ENCODE measurements around the gene RNF212. TPM values are rescaled to one million over a fixed set of nuclear protein-coding genes. Genes with fewer than 3 reads are reported as not detected.

Gene RNF212
- total and polyA plus RNA-seq, 2 donors (not counting 3 experiments of a cell fraction or from before 2014, with no cell fraction given): 2.3 to 2.8 TPM

DNA sequence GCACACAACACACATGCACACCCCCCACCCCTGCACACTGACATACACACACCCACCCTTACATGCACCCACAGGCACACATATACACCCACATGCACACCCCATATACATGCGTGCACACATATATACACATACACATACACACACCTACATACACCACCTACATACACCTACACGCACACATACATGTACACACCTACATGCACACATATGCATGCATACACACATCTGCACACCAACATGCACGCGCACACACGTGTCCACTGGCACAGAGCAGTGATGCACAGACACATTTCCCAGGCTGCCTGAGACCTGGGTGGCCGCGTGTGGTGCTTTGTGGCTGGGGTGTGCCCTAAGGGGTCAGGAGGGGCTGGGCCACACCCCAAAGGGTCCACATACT lies 70.2 kb downstream of the RNF212 start:
- no peak overlapping the region for H2AFZ ChIP-seq (ENCODE audit: low read depth, low read length)
- no peak overlapping the region for H3K4me2 ChIP-seq (ENCODE audit: insufficient read depth, low read length)
- H3K9ac ChIP-seq (replicated peaks; ENCODE audit: extremely low read depth, insufficient read depth, low read length): no peak overlapping the region

DNA sequence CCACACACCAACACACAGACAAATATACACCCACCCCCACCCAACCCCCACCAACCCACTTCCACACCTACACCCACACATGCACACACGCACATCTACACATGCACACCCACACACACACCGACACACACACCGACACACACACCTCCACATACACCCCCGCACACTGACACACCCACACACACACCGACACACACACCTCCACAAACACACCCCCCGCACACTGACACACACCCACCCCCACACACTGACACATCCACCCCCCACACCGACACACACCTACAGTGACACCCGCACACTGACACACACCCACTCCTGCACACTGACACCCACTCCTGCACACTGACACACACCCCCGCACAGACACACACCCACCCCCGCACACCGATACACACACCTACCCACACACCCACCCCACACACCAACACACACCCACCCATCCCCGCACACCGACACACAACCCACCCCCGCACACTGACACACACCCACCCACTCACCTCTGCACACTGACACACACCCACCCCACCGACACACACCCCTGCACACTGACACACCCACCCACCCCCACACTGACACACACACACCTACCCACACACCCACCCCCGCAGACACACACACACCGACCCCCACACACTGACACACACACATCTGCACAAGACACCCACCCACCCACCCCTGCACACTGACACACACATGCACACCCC lies 70.9 kb downstream of the RNF212 start:
- Histone ChIP-seq H3K27ac (ENCODE audit: insufficient read depth, low read depth, low read length) (no peak overlapping the region), H3K9me1 (replicated peaks; ENCODE audit: control insufficient read depth, extremely low read depth, insufficient read depth, low read length) (no peaks in the 10 kb centered on the region), H3K9me3 (replicated peaks; ENCODE audit: control insufficient read depth, insufficient read depth, low read length) (no peaks in the 10 kb centered on the region), H2AFZ (ENCODE audit: low read depth, low read length) (no peak overlapping the region), H3K4me3 (replicated peaks in 1 of 3; ENCODE audit: insufficient read depth in 1 of 3, low read depth in 1 of 3, low read length in 3 of 3) (no peak overlapping the region), H3K4me1 (ENCODE audit: control insufficient read depth, extremely low read depth, insufficient read depth, low read length) (peaks cover 26% of the 10 kb centered on the region), H4K20me1 (replicated peaks; ENCODE audit: control insufficient read depth, extremely low read depth, insufficient read depth, low read length) (no peaks in the 10 kb centered on the region), H3K27me3 (ENCODE audit: control insufficient read depth in 2 of 2, insufficient read depth in 2 of 2, low read length in 2 of 2) (no peaks in the 10 kb centered on the region), H3K79me2 (ENCODE audit: control insufficient read depth, insufficient read depth, low read length) (no peaks in the 10 kb centered on the region), H3K4me2 (ENCODE audit: insufficient read depth, low read length) (no peak overlapping the region), H3K9ac (replicated peaks; ENCODE audit: extremely low read depth, insufficient read depth, low read length) (no peak overlapping the region), H3K36me3 (ENCODE audit: control insufficient read depth in 2 of 2, extremely low read depth in 1 of 2, insufficient read depth in 2 of 2, low read length in 2 of 2) (no peaks in the 10 kb centered on the region)
- no TSS peak for BruUV-seq (replicated peaks)
- ChIA-PET POLR2A (no interaction called here), CTCF (no interaction called here)
- FAIRE-seq (no peak), DNase-seq (ENCODE audit: low read depth, low spot score) (no peak)
- dilution Hi-C loops (cut with MboI; ENCODE audit: extremely low pct_ligation_motif_present, low sequenced_read_pairs): no loop called here
- TF ChIP-seq POLR2AphosphoS5 (IDR thresholded peaks at IDR 0.05; ENCODE audit: insufficient read depth, low read depth, low read length) (no peak), GATA2 (IDR thresholded peaks at IDR 0.05; ENCODE audit: insufficient read depth, insufficient read length, low read depth, low read length) (no peak), EZH2 (IDR thresholded peaks at IDR 0.05; ENCODE audit: borderline replicate concordance, low read depth, low read length, severe bottlenecking) (no peak), JUN (IDR thresholded peaks at IDR 0.05; ENCODE audit: borderline replicate concordance, insufficient read depth, insufficient read length, low read depth) (no peak), MYC (IDR thresholded peaks at IDR 0.05; ENCODE audit: low read depth, low read length) (no peak), FOS (IDR thresholded peaks at IDR 0.05; ENCODE audit: borderline replicate concordance, insufficient read depth, low read length) (no peak), CTCF (IDR thresholded peaks at IDR 0.05; ENCODE audit: extremely low read depth in 1 of 2, insufficient read depth in 1 of 2, low read depth in 1 of 2, low read length in 2 of 2) (no peak), MAX (IDR thresholded peaks at IDR 0.05; ENCODE audit: insufficient read depth, insufficient read length) (no peak), POLR2A (IDR thresholded peaks at IDR 0.05; ENCODE audit: low read depth, low read length) (no peak)
- intact Hi-C loops (cut with micrococcal nuclease): loop anchor here (1.0 to 2.0 kb wide), 2 partner anchors 30 to 110 kb away; partner anchors contain the start of genes GAK and TMEM175

More for the DNA sequence above, 70.2 kb downstream of the RNF212 start:
- BruUV-seq (replicated peaks): no TSS peak
- H3K9me1 ChIP-seq (replicated peaks; ENCODE audit: control insufficient read depth, extremely low read depth, insufficient read depth, low read length): no peaks in the 10 kb centered on the region
- ChIA-PET POLR2A (interaction anchor here (0.5 kb wide), 1 partner anchor 109 kb away, joined by 19 read pairs; no protein-coding TSS in a partner anchor), CTCF (interaction anchor here (1.2 to 1.9 kb wide), 3 partner anchors 9 to 191 kb away, joined by 3 to 11 read pairs (median 4); no protein-coding TSS in a partner anchor)
- dilution Hi-C loops (cut with MboI; ENCODE audit: extremely low pct_ligation_motif_present, low sequenced_read_pairs): no loop called here
- no peaks in the 10 kb centered on the region for H3K27me3 ChIP-seq (ENCODE audit: control insufficient read depth in 2 of 2, insufficient read depth in 2 of 2, low read length in 2 of 2)
- no peaks in the 10 kb centered on the region for H3K36me3 ChIP-seq (ENCODE audit: control insufficient read depth in 2 of 2, extremely low read depth in 1 of 2, insufficient read depth in 2 of 2, low read length in 2 of 2)
- H4K20me1 ChIP-seq (replicated peaks; ENCODE audit: control insufficient read depth, extremely low read depth, insufficient read depth, low read length): no peaks in the 10 kb centered on the region
- H3K27ac ChIP-seq (ENCODE audit: insufficient read depth, low read depth, low read length): no peak overlapping the region
- H3K9me3 ChIP-seq (replicated peaks; ENCODE audit: control insufficient read depth, insufficient read depth, low read length): no peaks in the 10 kb centered on the region
- DNase-seq (ENCODE audit: low read depth, low spot score) (no peak), FAIRE-seq (no peak)
- no peaks in the 10 kb centered on the region for H3K79me2 ChIP-seq (ENCODE audit: control insufficient read depth, insufficient read depth, low read length)
- TF ChIP-seq MYC (IDR thresholded peaks at IDR 0.05; ENCODE audit: low read depth, low read length): no peak
- TF ChIP-seq POLR2A (IDR thresholded peaks at IDR 0.05; ENCODE audit: low read depth, low read length): no peak
- no peak for TF ChIP-seq POLR2AphosphoS5 (IDR thresholded peaks at IDR 0.05; ENCODE audit: insufficient read depth, low read depth, low read length)
- no peak for TF ChIP-seq FOS (IDR thresholded peaks at IDR 0.05; ENCODE audit: borderline replicate concordance, insufficient read depth, low read length)
- no peak for TF ChIP-seq MAX (IDR thresholded peaks at IDR 0.05; ENCODE audit: insufficient read depth, insufficient read length)
- TF ChIP-seq GATA2 (IDR thresholded peaks at IDR 0.05; ENCODE audit: insufficient read depth, insufficient read length, low read depth, low read length): no peak
- H3K4me3 ChIP-seq (replicated peaks in 1 of 3; ENCODE audit: insufficient read depth in 1 of 3, low read depth in 1 of 3, low read length in 3 of 3): no peak overlapping the region
- intact Hi-C loops (cut with micrococcal nuclease): loop anchor here (1.0 to 2.0 kb wide), 2 partner anchors 31 to 110 kb away; partner anchors contain the start of genes GAK and TMEM175
- peaks cover 30% of the 10 kb centered on the region for H3K4me1 ChIP-seq (ENCODE audit: control insufficient read depth, extremely low read depth, insufficient read depth, low read length)
